RCC 7860 (cell line): ENCODE data around the gene MMP17.
"Not testable (repeated sequence)": the region's sequence is repeated elsewhere in the genome, so short reads cannot be mapped to it uniquely, and the experiment has no call there.

Source experiments
- DNase-seq: peaks from one replicate; pipeline ENCODE4 v3.0.0-alpha.2; 2015; ENCODE audit warnings: low spot score
- FAIRE-seq: peaks from 2 replicates; lab custom pipeline; 2012; peaks lifted over from hg19 to GRCh38; lab: Jason Lieb, UNC

The MMP17 gene

DNA sequence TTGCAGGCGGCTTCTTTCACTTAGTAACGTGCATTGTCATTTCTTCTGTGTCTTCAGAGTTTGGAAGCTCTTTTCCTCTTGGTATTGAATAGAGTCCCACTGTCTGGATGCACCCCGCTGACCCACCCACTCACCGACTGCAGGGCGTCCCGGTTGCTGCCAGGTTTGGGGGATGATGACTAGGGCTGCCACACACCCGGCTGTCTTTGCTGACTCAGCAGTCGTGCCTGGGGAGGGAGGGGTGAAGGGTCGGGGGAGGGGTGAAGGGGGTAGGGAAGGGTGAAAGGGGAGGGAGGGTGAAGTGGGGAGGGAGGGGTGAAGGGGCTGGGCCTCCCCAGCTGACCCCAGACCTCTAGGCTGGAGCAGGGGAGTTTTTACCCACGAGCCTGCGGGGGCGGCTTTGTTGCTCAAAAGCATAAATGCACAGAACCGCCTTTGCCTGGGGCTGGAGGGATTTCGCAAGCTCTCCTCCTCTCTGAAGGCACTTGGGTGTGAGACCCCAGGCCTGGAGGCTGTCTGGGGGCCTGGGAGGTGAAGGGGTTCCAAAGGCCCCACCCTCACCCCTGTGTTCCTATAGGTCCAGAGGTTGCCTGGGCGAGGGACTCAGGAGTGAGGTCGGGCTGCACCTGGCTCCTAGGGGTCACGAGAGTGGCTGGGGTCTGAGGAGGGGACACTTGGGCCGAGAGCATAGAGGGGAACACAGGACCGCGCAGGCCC, 35.0 kb downstream of the MMP17 start:
- FAIRE-seq (no peak), DNase-seq (peak; percentile 6)

DNA sequence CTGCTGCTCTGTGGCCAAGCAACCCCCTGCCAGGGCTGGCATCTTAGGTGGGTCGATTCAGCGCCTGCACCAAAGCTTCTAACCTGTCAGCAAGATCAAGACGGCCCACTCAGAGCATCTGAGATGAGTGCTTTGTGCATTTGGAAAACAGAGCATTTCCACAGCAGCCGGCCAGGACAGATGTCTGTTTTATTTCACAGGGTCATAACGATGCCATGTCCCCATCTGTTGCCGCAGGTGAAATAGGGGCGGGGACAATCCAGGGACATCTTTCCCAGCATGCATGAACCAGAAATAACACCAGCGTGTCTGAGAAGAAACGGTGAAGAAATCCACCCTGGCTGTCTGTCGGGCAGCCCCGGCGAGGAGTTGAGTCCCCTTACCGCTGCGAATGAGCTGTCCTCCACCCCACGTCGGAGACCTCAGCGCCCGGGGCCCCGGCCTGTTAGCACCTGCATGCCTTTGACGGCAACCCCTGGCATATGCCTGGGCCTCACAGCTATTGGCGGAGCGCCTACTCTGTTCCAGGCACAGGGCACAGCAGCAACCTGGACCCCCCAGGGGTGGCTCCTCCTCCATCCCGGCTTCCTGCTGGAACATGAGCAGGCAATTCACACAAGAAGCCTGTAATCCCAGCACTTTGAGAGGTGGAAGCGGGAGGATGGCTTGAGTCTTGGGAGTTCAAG, 35.7 kb downstream of the MMP17 start:
- no peak for FAIRE-seq
- no peak for DNase-seq

DNA sequence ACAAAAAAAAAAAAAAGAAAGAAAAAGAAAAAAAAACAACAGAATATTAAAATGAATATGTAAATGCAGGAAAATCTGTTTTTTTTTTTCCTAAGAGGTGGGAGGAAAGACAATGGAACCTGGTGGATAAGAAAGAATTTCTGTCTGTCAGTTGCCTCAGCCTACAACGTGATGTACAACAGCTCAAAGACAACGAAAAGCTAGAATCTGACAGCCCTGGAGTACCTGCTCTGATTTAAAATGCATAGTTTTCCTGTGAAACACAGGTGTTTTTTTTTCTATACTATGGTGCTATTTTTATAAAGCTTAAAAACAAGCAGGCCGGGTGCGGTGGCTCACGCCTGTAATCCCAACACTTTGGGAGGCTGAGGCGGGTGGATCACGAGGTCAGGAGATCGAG, 36.3 kb downstream of the MMP17 start:
- DNase-seq (no peak), FAIRE-seq (no peak)

DNA sequence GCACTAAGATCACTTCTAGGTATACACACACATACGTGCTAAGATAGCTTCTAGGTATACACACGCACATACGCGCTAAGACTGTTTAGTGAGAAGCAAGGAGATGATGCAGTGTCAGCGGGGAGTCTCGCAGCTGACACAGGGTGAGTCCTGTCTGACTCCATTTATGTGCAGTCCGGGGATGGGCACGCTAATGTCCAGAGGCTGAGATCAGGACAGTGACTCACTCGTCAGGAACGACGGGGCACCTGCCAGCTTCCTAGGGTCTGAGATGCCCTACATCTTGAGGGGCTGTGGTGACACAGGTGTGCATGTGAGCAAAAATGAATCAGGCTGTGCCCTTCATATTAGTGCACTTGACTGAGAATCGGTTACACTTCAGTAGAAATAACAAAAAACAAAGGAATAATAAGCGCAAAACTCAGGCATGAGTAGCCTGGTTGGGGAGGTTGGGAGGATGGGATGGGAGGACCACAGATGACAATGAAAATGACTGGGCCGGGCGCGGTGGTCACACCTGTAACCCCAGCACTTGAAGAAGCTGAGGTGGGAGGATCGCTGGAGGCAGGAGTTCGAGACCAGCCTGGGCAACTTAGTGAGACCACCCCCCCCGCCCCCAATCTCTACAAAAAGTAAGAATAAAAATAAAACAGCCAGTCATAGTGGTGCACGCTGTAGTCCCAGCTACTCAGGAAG, 37.1 kb downstream of the MMP17 start:
- FAIRE-seq (peak; percentile 91), DNase-seq (peak; percentile 94)

DNA sequence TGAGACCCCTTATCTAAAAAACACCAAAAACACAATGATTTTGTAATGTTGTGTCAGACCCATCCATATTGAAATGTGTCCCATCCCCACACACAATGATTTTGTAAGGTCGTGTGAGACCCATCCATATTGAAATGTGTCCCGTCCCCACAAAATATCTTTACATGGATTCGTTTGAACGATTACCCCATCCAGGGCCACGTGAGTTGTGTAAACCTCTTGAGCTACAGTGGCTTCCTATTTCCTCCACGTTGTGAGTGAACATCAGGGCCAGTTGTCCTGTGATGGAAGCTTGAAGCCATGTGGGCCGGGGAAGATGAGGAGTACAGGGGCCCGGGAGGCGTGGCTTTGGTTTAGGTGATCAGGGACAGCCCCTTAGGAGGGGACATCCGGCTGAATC, 39.3 kb downstream of the MMP17 start:
- no peak for FAIRE-seq
- DNase-seq: no peak

DNA sequence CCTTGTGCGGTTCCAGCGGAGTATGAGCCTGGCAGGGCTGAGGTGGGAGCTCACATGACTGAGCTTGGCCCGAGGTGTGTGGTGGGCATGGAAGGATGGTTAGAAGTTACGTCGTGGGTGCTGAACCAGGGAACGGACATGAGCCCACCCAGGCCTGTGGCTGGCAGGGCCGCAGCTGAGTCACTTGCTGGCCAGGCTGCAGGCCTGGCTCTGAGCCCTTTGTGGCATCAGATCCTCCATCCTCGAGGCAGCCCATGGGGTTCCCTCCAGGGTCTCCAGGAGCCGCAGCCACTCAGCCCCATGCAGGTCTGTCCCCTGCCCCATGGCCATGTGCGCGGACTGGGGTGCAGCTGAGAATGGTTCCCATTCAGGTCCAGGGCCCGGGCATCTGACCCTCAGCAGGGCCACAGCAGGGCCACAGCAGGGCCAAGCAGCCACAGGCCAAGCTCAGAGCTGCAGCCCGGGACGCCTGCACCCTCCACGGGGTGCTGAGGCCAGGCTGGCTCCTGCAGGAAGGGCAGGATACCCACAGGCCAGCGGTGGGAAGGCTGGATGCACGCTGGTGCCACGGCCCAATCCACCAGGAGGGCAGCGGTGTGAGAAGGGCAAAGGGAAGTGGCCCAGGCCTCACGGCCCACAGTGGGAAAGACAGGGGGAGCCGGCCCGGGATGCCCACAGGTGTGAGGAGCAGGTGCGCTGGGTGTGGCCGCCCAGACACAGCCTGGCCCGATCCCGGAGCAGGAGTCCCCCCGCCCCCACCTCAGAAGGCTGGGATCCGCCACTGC, 39.9 kb downstream of the MMP17 start:
- FAIRE-seq: no peak
- DNase-seq: peak; percentile 55

DNA sequence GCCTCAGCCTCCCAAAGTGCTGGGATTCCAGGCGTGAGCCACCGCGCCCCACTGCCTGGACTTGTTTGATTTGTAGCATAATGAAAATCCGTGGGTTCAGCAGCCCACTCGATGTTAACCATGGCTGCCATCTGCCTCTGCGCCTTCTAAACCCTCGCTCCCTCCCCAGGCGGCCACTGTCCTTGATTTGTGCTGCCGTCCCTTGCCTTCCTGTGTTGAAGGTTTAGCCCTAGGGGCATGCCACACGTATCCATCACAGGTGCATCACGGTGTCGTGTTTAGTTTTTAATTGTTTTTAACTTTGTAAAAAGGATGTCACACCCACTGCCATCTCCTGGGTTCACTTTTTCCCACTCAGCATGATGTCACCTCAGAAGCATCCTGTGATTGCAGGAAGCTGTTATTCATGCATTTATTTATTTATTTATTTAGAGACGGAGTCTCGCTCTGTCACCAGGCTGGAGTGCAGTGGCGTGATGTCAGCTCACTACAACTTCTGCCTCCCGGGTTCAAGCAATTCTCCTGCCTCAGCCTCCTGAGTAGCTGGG, 41.8 kb downstream of the MMP17 start:
- DNase-seq: peak; percentile 51
- no peak for FAIRE-seq

DNA sequence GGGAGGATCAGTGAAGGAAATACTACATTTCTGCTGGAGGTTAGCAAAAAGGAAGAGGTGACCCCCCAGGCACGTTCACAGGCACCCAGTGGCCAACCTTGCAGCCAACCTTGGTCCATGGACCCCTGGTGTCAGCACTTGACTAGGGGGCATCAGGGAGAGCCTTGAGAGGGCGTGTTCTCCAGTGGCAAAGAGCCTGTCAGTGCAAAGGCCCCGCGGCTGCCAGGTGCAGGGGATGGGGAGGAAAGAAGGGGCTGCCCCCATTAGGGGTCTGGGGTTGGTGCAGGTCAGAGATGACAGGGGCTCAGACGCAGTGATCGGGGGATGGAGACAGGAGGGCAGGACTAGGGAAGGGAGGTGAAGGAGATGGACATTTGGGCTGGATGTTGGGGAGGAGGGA, 43.5 kb downstream of the MMP17 start:
- DNase-seq (no peak), FAIRE-seq (no peak)

DNA sequence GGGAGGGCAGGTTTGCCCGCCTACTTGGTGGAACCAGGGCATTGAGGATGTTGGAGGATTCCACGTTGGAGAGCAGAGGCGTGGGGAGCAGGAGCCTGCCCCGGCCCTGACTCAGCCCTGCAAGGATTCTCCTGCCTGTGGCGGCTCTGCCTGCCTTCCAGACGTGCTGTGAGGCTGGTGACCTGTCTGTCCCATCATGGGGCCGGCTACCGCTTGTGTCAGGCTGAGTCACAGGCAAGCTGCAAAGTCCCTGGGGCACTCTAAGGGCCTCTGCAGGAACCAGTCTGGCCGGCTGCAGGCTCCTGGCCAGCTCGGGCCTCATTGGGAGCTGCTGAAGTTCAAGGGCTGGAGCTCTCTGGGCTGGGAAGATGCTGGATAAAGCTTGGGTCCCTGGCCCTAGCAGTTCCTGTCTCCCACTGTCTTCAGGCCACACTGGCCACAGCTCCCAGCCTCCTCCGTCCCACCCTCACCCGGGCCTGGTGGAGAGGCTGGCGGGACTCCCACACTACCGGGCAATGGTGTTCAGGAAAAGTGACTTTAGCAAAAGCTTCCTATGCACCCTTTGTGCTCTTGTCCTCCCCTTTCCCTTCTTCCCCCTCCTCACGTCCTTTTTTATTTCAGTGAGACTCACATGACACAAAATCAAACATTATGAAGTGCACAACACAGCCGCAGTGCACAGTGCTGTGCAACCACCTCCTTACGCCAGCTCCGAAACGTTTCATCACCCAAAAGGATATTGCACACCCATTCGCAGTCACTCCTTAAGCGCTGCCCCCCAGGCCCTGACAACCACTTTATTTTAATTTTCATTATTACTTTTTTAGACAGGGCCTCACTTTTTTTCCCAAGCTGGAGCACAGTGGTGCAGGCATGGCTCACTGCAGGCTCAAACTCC, 44.2 kb downstream of the MMP17 start:
- FAIRE-seq: peak; percentile 78
- peak; percentile 82 for DNase-seq

DNA sequence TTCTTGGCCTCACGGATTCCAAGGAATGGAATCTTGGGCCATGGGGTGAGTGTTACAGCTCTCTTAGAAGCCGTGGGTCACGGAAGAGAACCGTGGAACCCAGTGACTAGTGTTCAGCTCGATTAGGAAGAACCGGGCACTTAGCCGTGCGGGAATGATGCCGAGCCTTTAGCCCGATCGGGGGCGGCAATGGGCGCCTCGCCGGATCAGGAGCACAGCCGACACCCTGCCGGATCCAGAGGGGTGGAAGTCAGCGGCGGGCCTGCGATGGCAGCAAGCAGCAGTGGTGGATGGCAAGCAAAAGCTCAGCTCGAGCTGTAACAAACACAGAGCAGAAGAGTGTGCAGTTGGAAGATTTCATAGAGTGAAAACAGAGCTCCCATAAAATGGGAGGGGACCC, 45.1 kb downstream of the MMP17 start:
- no peak for DNase-seq

DNA sequence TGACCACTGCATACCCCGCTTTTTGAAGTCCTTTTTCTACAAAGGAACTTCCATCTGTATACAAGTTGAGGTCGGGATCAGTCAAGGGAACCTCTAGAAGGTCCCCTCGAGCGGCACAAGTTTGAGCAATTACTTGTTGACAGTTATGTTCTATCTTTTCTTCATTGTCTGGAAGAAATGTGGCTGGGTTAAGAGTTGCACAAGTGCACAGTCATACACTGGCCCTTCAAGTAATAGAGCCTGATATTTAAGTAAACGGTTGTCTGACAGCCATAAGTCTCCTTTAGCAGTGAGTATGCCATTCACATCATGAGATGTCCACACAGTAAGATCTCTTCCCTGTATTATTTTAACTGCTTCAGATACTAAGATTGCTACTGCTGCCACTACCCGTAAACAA, 46.8 kb downstream of the MMP17 start:
- DNase-seq, FAIRE-seq: not testable (repeated sequence)

More for the DNA sequence above, 45.1 kb downstream of the MMP17 start:
- no peak for FAIRE-seq

DNA sequence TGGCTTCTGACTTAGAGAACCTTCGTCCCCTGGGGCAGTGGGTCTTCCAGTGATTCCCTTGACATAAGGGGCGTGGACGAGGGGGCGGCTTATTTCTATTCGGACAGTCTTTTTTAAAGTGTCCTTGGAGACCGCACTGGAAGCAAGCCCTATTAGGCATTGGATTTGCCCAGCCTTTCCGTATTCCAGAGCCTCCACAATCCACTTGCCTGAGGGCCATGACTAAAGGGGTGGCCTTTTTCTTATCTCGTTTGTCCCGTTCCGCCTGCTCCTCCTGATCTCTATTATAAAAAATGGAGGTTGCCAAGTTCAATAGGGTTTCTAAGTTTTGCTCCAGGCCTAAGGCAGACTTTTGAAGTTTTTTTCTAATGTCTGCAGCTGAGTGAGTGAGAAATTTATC, 49.0 kb downstream of the MMP17 start:
- FAIRE-seq, DNase-seq: not testable (repeated sequence)

DNA sequence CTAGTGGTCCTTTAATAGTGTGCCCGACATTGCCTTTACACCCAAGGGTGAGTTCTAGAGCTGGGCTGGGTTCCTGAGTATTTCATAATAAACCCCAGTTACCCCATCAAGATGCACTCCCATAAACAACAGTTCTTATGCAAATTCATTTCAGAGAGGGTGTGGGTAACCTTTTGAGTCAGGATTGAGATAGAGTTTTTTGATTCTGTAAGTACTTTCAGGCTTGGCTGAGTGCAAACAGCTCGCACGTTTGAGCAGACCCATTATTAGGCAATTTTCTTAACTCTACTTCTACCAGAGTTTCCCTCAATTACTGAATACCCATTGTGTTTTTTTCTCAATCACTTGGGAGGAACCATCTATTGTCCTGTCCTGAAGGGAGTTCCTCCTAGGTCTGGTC, 50.2 kb downstream of the MMP17 start:
- DNase-seq, FAIRE-seq: not testable (repeated sequence)

DNA sequence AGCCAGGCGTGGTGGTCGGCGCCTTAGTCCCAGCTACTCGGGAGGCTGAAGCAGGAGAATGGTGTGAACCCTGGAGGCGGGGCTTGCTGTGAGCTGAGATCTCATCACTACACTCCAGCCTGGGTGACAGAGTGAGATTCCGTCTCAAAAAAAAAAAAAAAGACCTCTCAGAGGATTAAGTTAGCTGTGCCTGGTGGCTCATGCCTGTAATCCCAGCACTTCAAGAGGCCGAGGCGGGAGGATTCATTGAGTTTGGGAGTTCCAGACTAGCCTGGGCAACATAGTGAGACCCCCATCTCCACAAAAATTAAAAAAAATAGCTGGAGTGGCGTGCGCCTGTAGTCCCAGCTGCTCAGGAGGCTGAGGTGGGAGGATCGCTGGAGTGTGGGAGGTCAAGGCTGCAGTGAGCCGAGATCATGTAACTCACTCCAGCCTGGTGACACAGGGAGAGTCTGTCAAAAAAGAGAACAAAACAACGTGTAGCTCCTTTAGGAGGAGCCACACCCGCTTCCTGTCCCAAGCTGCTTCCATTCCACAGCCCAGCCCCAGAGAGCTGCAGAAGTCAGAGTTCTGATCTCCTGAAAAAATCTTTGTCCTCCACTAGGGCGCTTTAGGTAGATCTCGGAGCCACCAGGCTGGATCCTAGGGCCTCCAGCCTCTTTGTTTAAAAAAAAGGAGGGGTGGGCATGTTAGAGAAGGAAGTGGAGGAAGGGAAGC, 54.8 kb downstream of the MMP17 start:
- DNase-seq (no peak), FAIRE-seq (no peak)

DNA sequence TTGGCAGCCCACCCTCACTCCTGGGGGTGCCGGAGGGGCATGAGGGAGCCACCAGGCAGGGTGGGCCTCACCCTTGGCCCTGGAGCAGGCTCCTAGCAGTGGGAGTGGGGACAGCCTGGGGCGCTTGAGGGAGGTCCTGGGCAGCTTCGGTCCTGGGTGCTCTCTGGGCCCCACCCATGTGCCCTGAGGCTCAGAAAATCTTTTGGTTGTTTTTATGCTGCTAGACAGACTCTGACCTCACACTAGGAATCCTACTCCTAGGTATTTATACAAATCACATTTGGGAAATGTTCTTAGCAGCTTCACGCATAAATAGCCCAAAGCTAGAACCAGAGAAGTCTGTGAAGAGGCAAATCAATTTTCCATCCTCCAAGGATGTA, 55.3 kb downstream of the MMP17 start:
- FAIRE-seq (no peak), DNase-seq (no peak)

DNA sequence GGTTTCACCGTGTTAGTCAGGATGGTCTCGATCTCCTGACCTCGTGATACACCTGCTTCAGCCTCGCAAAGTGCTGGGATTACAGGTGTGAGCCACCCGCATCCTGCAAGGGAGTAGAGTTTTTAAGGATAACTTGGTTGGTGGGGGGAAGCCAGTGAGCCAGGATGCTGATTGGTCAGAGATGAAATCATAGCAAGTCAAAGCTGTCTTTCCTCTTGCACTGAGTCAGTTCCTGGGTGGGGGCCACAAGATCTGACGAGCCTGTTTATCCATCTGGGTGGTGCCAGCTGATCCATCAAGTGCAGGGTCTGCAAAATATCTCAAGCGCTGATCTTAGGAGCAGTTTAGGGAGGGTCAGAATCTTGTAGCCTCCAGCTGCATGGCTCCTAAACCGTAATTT, 56.9 kb downstream of the MMP17 start:
- FAIRE-seq, DNase-seq: not testable (repeated sequence)

DNA sequence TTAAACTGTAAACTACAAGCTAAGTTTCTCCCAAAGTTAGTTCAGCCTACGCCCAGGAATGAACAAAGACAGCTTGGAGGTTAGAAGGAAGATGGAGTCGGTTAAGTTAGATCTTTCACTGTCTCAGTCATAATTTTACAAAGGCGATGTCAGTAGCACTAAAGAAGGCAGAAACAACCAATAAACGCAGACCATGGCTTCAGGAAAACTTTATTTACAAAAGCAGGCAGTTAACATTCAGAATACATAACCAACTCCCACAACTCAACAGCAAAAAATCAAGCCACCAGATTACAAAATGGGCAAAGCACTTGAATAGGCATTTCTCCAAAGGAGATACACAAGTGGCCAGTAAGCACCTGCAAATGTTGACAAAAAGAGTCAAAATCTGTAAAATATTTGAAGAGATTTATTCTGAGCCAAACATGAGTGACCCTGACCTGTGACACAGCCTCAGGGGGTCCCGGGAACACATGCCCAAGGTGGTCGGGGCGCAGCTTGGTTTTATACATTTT, 57.4 kb downstream of the MMP17 start:
- DNase-seq (no peak), FAIRE-seq (no peak)

DNA sequence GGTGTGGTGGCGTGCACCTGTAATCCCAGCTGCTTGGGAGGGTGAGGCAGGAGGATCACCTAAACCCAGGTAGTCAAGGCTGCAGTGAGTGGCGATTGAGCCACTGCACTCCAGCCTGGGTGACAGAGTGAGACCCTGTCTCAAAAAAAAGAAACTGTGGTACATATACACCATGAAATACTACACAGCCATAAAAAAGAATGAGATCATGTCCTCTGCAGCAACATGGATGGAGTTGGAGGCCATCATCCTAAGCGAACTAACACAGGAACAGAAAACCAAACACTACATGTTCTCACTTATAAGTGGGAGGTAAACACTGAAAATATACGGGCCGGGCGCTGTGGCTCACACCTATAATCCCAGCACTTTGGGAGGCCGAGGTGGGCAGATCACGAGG, 63.5 kb downstream of the MMP17 start:
- DNase-seq, FAIRE-seq: not testable (repeated sequence)
